GM19395 (cell line): ENCODE results near the gene MAST4.

Experiments used
- ATAC-seq: cut with Tn5 transposase; IDR thresholded peaks from one replicate; pipeline ENCODE4 v1.9.1; 2021; ENCODE audit warnings: mild to moderate bottlenecking, moderate library complexity; ENCODE audit not compliant: unreplicated experiment

MAST4 gene

DNA sequence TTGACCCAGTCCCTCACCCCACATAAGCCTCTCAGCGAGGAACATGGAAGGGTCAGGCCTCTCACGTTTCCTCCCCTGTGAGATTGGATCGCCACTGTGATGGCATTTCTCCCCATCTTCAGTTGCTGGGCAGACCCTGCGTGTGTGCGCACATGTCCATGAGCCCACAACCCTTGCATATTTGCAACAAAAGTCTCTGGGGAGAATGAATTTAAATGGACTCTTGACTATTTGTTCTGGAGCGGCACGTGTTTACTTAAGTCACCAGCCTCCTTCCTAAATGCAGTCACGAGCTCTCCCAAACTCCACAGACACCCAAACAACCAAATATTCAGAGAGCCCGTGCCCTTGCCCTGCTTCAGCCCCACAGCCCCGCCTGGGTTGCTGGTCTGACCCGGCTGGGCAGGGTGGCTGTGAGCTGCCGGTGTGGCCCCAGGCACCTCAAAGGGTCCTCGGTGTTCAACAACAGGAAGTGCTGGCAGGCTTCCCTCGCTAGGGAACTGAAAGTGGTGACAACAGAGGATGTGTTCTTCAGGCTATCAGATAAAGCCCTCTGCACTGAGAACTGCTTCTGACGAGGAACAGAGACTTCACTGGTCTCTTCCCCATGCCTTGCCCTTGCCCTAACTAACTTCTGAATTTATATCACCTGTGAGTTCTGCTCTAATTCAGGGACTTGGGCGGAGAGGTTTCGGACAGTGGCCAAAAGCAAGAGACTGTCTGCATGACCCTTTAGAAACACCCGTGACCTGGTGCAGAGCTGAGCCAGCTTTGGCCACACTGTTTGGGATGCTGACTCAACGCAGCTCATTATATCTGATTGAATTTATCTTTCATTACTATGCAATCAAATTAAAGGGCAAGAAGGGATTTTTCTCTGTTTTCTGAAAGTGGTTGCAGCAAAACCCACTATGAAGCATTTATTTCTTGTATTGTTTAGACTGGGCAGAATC, 619.6 kb downstream of the MAST4 start:
- peak; percentile 100 for ATAC-seq

DNA sequence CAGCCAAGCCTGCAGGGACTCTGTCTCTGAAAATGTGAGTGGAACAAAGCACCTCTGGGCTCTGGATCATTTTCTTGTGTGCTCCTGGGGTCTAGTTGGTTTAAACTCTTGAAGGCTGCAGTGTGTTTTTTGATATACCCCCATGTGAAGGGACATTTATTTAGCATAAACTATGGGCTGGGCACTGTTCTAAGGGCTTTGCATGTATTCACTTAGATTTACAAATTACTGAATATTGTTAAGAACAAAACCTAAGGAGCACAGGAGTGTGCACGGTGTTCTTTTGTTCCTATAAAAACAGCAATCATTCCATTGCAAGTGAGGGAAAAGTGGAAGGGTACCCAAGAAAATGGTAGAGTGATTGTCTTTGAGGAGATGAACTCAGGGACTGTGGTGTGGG, 620.4 kb downstream of the MAST4 start:
- ATAC-seq = no peak
